Esophagus (tissue), 2 donors: ENCODE measurements around the gene UFL1. TPM values are rescaled to one million over a fixed set of nuclear protein-coding genes. Genes with fewer than 3 reads are reported as not detected.
A peak's percentile ranks its signal among the peaks of the same experiment; 100 is the strongest.
"Not testable (repeated sequence)": the region's sequence is repeated elsewhere in the genome, so short reads cannot be mapped to it uniquely, and the experiment has no call there.

Source experiments
- H3K27ac ChIP-seq, 2 donors: one replicate each; pipeline ENCODE4 v1.5.1; 2013; ENCODE audit warnings: low read depth in 2 of 2, mild to moderate bottlenecking in 2 of 2, inconsistent platforms in 1 of 2, low read length in 1 of 2, moderate library complexity in 1 of 2
- H3K27me3 ChIP-seq, 2 donors: one replicate each; pipeline ENCODE4 v1.6.1; 2013; ENCODE audit warnings: low read length in 2 of 2, control low read depth in 1 of 2, mild to moderate bottlenecking in 1 of 2; ENCODE audit not compliant: insufficient read depth in 2 of 2, control insufficient read depth in 1 of 2
- H3K36me3 ChIP-seq, 2 donors: one replicate each; pipeline ENCODE4 v1.6.1; 2013; ENCODE audit warnings: low read length in 1 of 2; ENCODE audit not compliant: control insufficient read depth in 2 of 2, insufficient read depth in 2 of 2
- H3K4me1 ChIP-seq, 2 donors: one replicate each; pipeline ENCODE4 v1.6.1; 2013; ENCODE audit warnings: low read length in 1 of 2; ENCODE audit not compliant: control insufficient read depth in 2 of 2, insufficient read depth in 2 of 2
- H3K4me3 ChIP-seq, 2 donors: one replicate each; pipeline ENCODE4 v1.5.1; 2013; ENCODE audit warnings: low read length in 2 of 2, mild to moderate bottlenecking in 2 of 2, low read depth in 1 of 2, moderate library complexity in 1 of 2
- H3K9me3 ChIP-seq, 2 donors: one replicate each; pipeline ENCODE4 v1.6.1; 2013; ENCODE audit warnings: mild to moderate bottlenecking in 2 of 2, low read depth in 1 of 2, low read length in 1 of 2, moderate library complexity in 1 of 2; ENCODE audit not compliant: control insufficient read depth in 2 of 2, insufficient read depth in 1 of 2
- WGBS, 2 donors: extraction: QIAGEN DNeasy Blood & Tissue Kit; methylation state at CpG; one replicate each; pipeline ENCODE4 v1.1.7; 2013; 5-methylcytosine and 5-hydroxymethylcytosine counted together
- polyA plus RNA-seq, 2 donors: library from polyadenylated mRNA; stranded (reverse); fragments of 200-250 nt; gene quantifications; one replicate each; pipeline ENCODE4 v1.2.3, GENCODE V29; 2013
- donor health status: healthy with polysubstance abuse.
- donor health status: Bipolar disorder and iron deficiency.

Gene UFL1
- polyA plus RNA-seq: 10 to 100 TPM; 11.4 to 13.5 TPM

GRCh38 chr6:96521644-96522464, at the start of gene UFL1:
Gene UFL1 (plus strand): TSS chr6:96521806. CDS start chr6:96521874, 68 bp downstream.
- 0 to 1% methylated on average over 59 to 63 of the region's 63 CpGs for WGBS, 2 donors
- H3K36me3 ChIP-seq: no peaks in the 10 kb centered on the region
- H3K4me3 ChIP-seq: peak within 1 kb of the TSS; percentile 74 to 85
- no peaks in the 10 kb centered on the region for H3K4me1 ChIP-seq
- no peaks in the 10 kb centered on the region for H3K9me3 ChIP-seq
- no peaks in the 10 kb centered on the region for H3K27me3 ChIP-seq
- H3K27ac ChIP-seq: peak within 1 kb of the TSS; percentile 93

- 48 to 54% methylated on average over 2 of the region's 2 CpGs for WGBS, 2 donors
- H3K27me3 ChIP-seq, H3K4me1 ChIP-seq, H3K27ac ChIP-seq, H3K9me3 ChIP-seq, H3K4me3 ChIP-seq, H3K36me3 ChIP-seq: not testable (repeated sequence)
Observed at GRCh38 chr6:96472291-96472690, 49.3 kb upstream of the UFL1 start.

GRCh38 chr6:96478695-96479094, 42.9 kb upstream of the UFL1 start:
- H3K27ac ChIP-seq: no peak overlapping the region
- no peaks in the 10 kb centered on the region for H3K9me3 ChIP-seq
- WGBS, 2 donors: 85 to 87% methylated on average over 5 of the region's 5 CpGs
- no peaks in the 10 kb centered on the region for H3K4me1 ChIP-seq
- no peaks in the 10 kb centered on the region for H3K36me3 ChIP-seq
- no peak overlapping the region for H3K4me3 ChIP-seq
- H3K27me3 ChIP-seq: no peaks in the 10 kb centered on the region

GRCh38 chr6:96491926-96492325, 29.7 kb upstream of the UFL1 start:
- Histone ChIP-seq H3K27ac (no peak overlapping the region), H3K4me3 (no peak overlapping the region), H3K36me3 (no peaks in the 10 kb centered on the region), H3K4me1 (no peaks in the 10 kb centered on the region), H3K27me3 (no peaks in the 10 kb centered on the region), H3K9me3 (peaks cover 0 to 9% of the 10 kb centered on the region in 2 donors)
- WGBS, 2 donors: 92 to 95% methylated on average over 2 of the region's 2 CpGs

GRCh38 chr6:96499781-96500180, 21.8 kb upstream of the UFL1 start:
- Histone ChIP-seq H3K4me1 (no peaks in the 10 kb centered on the region), H3K27ac (no peak overlapping the region), H3K4me3 (no peak overlapping the region), H3K27me3 (no peaks in the 10 kb centered on the region), H3K36me3 (no peaks in the 10 kb centered on the region), H3K9me3 (peaks cover 0 to 6% of the 10 kb centered on the region in 2 donors)
- WGBS, 2 donors: 66 to 84% methylated on average over 5 of the region's 5 CpGs

GRCh38 chr6:96502915-96503314, 18.7 kb upstream of the UFL1 start:
- Histone ChIP-seq H3K27ac (no peak overlapping the region), H3K27me3 (no peaks in the 10 kb centered on the region), H3K4me3 (no peak overlapping the region), H3K36me3 (no peaks in the 10 kb centered on the region), H3K9me3 (peaks cover 0 to 6% of the 10 kb centered on the region in 2 donors), H3K4me1 (no peaks in the 10 kb centered on the region)
- WGBS, 2 donors: 98 to 99% methylated on average over 1 of the region's 1 CpG

- H3K27ac ChIP-seq: no peak overlapping the region
- no peak overlapping the region for H3K4me3 ChIP-seq
- no peaks in the 10 kb centered on the region for H3K36me3 ChIP-seq
- H3K9me3 ChIP-seq: peaks cover 0 to 2% of the 10 kb centered on the region in 2 donors
- H3K27me3 ChIP-seq: no peaks in the 10 kb centered on the region
- WGBS, 2 donors: 67 to 70% methylated on average over 2 of the region's 2 CpGs
- no peaks in the 10 kb centered on the region for H3K4me1 ChIP-seq
Observed at GRCh38 chr6:96505363-96505762, 16.2 kb upstream of the UFL1 start.

- H3K9me3 ChIP-seq: peaks cover 0 to 2% of the 10 kb centered on the region in 2 donors
- no peak overlapping the region for H3K27ac ChIP-seq
- H3K36me3 ChIP-seq: peaks cover 0 to 1% of the 10 kb centered on the region in 2 donors
- no peak overlapping the region for H3K4me3 ChIP-seq
- no peaks in the 10 kb centered on the region for H3K27me3 ChIP-seq
- no peaks in the 10 kb centered on the region for H3K4me1 ChIP-seq
- WGBS, 2 donors: 78 to 85% methylated on average over 2 of the region's 2 CpGs
Observed at GRCh38 chr6:96509281-96509680, 12.3 kb upstream of the UFL1 start.

- Histone ChIP-seq H3K27ac (peak overlapping the region; percentile 10 to 42), H3K4me1 (no peaks in the 10 kb centered on the region), H3K9me3 (no peaks in the 10 kb centered on the region), H3K27me3 (no peaks in the 10 kb centered on the region), H3K4me3 (peak overlapping the region in 1 of 2 donors; percentile 85), H3K36me3 (no peaks in the 10 kb centered on the region)
- WGBS, 2 donors: 42 to 48% methylated on average over 6 of the region's 6 CpGs
Observed at GRCh38 chr6:96520171-96521115, 1.2 kb upstream of the UFL1 start.
